ENCODE measurements around the gene C2orf76. TPM values are rescaled to one million over a fixed set of nuclear protein-coding genes. Genes with fewer than 3 reads are reported as not detected.

The C2orf76 gene
- total RNA-seq (10 to 100 TPM; 11.1 to 18.2 (median 16.9) TPM), polyA plus RNA-seq (10 to 100 TPM; 12.8 to 26.4 (median 21.0) TPM)

DNA sequence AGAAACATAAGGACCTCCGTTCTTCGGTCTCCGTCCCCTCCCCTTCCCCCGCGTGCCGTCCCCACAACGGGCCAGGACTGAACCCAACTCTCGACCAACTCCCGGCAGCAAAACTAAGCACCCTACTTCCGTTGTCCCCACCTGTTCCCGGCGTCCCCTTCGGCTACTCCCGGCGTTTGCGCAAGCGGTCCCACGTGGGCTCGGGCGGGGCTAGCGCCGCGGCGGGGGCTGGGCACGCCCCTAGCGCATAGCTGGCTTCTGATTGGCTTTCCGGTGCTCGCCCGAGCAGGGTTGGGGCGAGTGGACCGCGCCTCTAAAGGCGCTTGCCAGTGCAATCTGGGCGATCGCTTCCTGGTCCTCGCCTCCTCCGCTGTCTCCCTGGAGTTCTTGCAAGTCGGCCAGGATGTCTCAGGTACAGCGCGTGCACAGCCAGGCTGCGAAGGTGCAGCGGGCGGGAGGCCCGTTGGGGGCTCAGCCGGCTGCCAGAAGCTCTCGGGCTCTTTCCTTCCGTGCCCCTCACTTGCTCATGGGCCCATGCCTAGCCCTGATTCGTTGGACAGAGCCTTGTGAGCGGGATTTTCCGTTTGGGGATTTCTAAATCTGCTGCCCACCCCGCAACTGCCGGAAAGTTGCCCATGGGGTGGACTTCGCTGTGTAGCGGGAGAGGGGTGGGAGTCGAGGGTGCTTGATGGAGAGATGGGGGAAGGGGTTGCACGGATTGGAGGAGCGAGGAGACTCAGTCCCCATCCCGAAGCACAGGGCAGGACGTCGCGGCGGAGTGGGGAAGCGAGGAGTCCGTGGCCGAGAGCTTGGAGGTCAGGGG lies at the start of gene C2orf76, which contains the start of gene DBI:
Gene C2orf76, minus strand, starts transcription at position 186 of the 823 bp plus-strand sequence. CDS start 26,875 bp downstream, outside the sequence.
Gene DBI, plus strand, starts transcription at position 329 of the 823 bp plus-strand sequence. Its CDS starts 75 bp downstream, at position 404.
- intact Hi-C loops (cut with DNase I): loop anchor here (10.0 kb wide), 3 partner anchors 1182 to 1552 kb away; partner anchors contain the start of gene DDX18
- TF ChIP-seq CTCF (IDR thresholded peaks at IDR 0.05) (no peak), POLR2A (IDR thresholded peaks at IDR 0.05) (peak; percentile 56 to 84), POLR2AphosphoS5 (IDR thresholded peaks at IDR 0.05) (peak; percentile 84 to 96 (median 92)), EP300 (IDR thresholded peaks at IDR 0.05) (peak in 1 of 4 donors; percentile 84)
- H3K4me1 ChIP-seq: peaks cover 0 to 30% (median 26%) of the 10 kb centered on the region in 4 donors
- H3K4me3 ChIP-seq: peak within 1 kb of the TSS; percentile 55 to 79 (median 62)
- DNase-seq: peak; percentile 97
- no peaks in the 10 kb centered on the region for H3K9me3 ChIP-seq
- H3K27ac ChIP-seq: peak within 1 kb of the TSS; percentile 83 to 88 (median 87)
- WGBS, 2 donors: 0 to 1% methylated on average over 65 of the region's 65 CpGs
- no peaks in the 10 kb centered on the region for H3K27me3 ChIP-seq
- H3K36me3 ChIP-seq: peaks cover 0 to 35% (median 17%) of the 10 kb centered on the region in 4 donors

DNA sequence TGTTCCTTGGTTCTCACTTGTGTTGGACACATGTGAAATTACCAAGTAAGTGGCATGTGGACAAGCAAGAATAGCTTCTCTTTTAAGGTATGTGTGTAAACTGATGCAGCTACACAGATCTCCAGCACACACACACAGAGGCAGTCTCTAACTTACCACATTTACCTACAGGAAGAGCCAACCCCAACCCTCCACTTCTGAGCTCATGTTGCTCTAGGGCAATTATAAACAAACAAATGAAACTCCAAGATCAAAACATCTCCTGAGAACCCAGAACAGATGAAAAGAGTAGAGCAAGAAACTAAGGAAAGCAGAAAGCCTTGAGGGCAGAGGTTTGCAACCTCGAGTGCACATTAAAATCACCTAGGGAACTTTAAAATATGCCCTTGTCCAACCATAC lies 49.0 kb upstream of the C2orf76 start:
- intact Hi-C loops (cut with DNase I): no loop called here
- H3K4me3 ChIP-seq: no peak overlapping the region
- no peak for TF ChIP-seq EP300 (IDR thresholded peaks at IDR 0.05)
- TF ChIP-seq POLR2A (IDR thresholded peaks at IDR 0.05): no peak
- TF ChIP-seq POLR2AphosphoS5 (IDR thresholded peaks at IDR 0.05): no peak
- no peak for TF ChIP-seq CTCF (IDR thresholded peaks at IDR 0.05)
- no peaks in the 10 kb centered on the region for H3K36me3 ChIP-seq
- H3K27ac ChIP-seq: no peak overlapping the region
- WGBS, 2 donors: 67 to 94% methylated on average over 1 of the region's 1 CpG
- H3K27me3 ChIP-seq: peaks cover 0 to 5% (median 0%) of the 10 kb centered on the region in 3 donors
- DNase-seq: no peak
- H3K9me3 ChIP-seq: no peaks in the 10 kb centered on the region
- H3K4me1 ChIP-seq: no peaks in the 10 kb centered on the region

DNA sequence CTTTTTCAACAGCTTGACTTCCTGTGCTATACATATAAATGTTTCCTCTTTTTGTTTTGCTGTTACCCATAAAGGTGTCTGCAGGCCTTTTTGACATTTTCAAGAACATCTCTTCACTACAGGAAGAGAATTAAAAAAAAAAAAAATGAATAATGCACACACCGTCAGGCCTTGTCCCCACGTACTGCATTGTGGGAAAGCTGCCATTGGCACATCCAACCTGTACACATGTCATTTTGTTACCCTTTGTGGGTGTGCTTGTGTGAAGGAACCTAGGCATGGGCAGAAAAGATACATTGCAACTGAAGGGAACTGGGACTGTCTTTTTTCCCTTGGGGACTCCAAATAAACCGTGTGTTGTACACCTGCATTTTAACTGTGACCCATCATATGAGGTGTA lies 48.3 kb upstream of the C2orf76 start:
- intact Hi-C loops (cut with DNase I): no loop called here

GRCh38 chr2:119409506-119409905 lies 42.9 kb upstream of the C2orf76 start:
- no peaks in the 10 kb centered on the region for H3K4me1 ChIP-seq
- no peaks in the 10 kb centered on the region for H3K9me3 ChIP-seq
- DNase-seq: no peak
- no peak overlapping the region for H3K27ac ChIP-seq
- H3K36me3 ChIP-seq: no peaks in the 10 kb centered on the region
- no peak overlapping the region for H3K4me3 ChIP-seq
- 37 to 83% methylated on average over 4 of the region's 4 CpGs for WGBS, 2 donors
- H3K27me3 ChIP-seq: peaks cover 0 to 5% (median 0%) of the 10 kb centered on the region in 3 donors
- TF ChIP-seq POLR2AphosphoS5 (IDR thresholded peaks at IDR 0.05) (no peak), CTCF (IDR thresholded peaks at IDR 0.05) (no peak), EP300 (IDR thresholded peaks at IDR 0.05) (no peak), POLR2A (IDR thresholded peaks at IDR 0.05) (no peak)
- intact Hi-C loops (cut with DNase I): loop anchor here (10.0 kb wide), 1 partner anchor 245 kb away; no protein-coding TSS in a partner anchor

More for the DNA sequence above, 48.3 kb upstream of the C2orf76 start:
- no peak overlapping the region for H3K27ac ChIP-seq
- H3K36me3 ChIP-seq: no peaks in the 10 kb centered on the region
- no peak overlapping the region for H3K4me3 ChIP-seq
- no peaks in the 10 kb centered on the region for H3K4me1 ChIP-seq
- TF ChIP-seq POLR2A (IDR thresholded peaks at IDR 0.05) (no peak), POLR2AphosphoS5 (IDR thresholded peaks at IDR 0.05) (no peak), CTCF (IDR thresholded peaks at IDR 0.05) (no peak), EP300 (IDR thresholded peaks at IDR 0.05) (no peak)
- no peak for DNase-seq
- WGBS, 2 donors: 57 to 89% methylated on average over 3 of the region's 3 CpGs
- H3K9me3 ChIP-seq: no peaks in the 10 kb centered on the region
- H3K27me3 ChIP-seq: peaks cover 0 to 5% (median 0%) of the 10 kb centered on the region in 3 donors
